Urothelium cell line (cell line): ENCODE results near the gene MYL12B.
A peak's percentile ranks its signal among the peaks of the same experiment; 100 is the strongest.
"Not testable (repeated sequence)": the region's sequence is repeated elsewhere in the genome, so short reads cannot be mapped to it uniquely, and the experiment has no call there.

Experiments
- DNase-seq: peaks from one replicate; pipeline ENCODE4 v3.0.0; 2011; ENCODE audit warnings: low spot score, mixed read lengths
- FAIRE-seq: peaks from 2 replicates; lab custom pipeline; 2011; peaks lifted over from hg19 to GRCh38; lab: Jason Lieb, UNC

Gene MYL12B

DNA sequence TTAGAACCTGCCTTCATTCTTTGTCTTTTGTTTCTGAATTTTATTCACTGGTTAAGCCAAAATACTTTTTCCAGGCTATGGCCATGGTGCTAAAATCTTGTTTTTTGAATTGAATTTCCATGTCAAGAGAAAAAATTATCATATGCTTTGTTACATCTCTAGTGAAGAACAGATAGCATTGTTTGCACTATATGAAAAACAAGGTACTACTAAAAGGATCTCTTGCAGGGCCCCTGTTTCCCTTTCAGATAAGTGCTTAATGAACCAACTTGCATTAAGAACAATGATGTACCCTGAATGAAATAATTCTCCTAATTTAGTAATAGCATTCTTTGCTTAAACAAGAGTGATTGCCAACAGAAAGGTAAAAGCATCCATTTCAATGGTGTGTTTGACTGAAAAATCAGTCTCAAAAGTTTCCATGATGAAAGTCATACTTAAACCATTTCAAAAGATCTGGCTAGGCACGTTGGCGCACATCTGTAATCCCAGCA is 4.3 kb upstream of the MYL12B start:
- no peak for FAIRE-seq
- DNase-seq = no peak

DNA sequence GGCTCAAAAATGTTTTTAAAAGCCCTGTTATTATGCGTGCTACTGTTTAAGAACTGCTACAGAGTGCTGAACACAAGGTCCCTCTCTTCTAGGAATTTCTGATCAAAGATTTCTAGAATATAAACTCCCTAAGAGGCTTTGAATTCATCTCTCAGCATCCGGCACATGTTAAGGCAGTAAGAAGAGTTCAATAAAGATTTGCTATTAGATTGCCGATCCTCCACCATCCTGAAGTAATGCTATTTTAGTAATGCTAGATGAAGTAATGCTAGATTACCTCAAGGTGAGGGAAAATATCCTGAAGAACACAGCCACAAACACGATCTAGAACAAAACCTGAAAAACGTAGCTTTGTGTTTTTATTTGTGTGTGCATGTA is 949 bp upstream of the MYL12B start:
- FAIRE-seq (peak; percentile 80), DNase-seq (no peak)

DNA sequence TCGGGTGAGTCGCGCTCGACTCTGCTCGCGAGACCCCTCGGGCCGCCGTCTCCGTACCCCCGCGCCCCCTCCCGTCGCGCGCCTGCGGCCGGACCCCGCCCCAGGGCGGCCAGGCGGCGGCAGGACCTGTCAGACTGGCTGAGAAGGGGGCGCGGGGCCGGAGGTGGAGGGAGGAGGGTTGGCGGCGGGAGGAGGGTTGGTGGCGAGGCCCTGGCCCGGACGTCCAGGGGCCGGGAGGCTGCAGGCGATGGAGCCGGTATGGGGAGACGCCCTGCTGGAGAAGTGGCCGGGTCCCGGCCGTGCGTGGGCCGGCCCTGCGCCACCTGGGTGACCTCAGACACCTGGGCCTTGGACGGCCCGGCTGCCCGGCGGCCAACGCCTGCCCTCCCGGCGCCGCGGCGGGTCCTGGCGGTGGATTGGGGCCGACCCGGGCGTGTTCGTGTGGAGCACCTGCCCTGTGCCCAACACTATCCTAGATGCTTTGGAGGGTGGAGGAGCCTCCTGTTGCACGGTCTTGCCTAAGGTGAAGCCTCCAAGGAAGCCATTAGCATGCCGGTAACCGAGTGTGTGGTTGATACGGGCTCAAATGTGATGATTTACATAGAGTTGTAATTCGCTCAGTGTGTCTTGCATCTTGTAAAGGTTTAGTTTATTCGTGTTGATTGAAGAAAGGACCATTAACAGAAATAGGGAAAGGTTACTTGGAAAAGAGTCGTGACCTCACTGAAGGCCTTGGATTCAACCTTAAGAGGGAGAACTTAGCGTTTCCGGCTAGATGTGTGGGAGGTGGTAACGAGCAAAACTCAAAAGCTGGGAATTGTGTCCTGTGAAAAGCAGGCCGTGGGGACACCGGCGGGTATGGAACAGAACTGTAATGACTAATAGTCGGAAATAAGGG is 550 bp downstream of the MYL12B start:
- DNase-seq = no peak
- FAIRE-seq = peak; percentile 58

DNA sequence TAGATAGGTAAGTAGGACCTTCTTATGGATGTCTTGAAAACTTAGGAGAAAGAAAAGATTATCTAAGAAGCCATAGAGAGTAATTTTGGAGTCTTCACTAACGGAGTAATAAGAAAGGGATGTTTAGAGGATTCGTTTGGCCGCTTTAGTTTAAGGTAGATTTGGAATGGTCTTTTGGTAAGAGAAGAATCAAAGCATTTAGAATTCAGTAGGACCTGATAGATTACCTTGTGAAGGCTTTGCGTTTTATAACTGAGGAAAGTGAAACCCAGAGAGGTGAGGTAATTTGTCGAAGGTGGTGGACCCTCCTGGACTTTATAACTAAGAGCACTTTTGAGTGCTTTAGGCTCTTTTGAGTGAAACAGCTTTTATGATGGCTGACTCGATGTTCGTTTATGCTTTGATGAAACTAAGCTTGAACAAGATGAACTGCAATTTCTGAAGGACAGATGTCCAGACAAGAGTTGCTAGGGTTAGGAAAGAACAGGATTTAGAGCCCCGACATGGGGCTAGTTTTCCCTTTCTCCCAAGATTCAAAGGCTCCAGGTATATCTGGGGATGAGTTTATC is 1.3 kb downstream of the MYL12B start:
- no peak for FAIRE-seq

DNA sequence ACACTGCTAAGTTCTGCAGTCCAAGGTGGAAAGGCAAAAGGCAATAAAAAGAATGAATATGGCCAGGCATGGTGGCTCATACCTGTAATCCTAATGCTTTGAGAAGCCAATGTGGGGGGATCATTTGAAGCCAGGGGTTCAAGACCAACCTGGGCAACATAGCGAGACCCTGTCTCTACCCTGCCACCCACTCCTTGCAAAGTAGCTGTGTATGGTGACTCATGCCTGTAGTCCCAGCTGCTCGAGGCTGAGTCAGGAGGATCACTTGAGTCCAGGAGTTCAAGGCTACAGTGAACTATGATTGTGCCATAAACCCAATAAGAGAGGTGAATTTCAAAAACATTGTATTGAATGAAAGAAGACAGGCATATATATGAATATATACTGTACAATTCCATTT is 2.4 kb downstream of the MYL12B start:
- DNase-seq = no peak
- peak; percentile 79 for FAIRE-seq

More for the DNA sequence above, 1.3 kb downstream of the MYL12B start:
- DNase-seq = no peak

DNA sequence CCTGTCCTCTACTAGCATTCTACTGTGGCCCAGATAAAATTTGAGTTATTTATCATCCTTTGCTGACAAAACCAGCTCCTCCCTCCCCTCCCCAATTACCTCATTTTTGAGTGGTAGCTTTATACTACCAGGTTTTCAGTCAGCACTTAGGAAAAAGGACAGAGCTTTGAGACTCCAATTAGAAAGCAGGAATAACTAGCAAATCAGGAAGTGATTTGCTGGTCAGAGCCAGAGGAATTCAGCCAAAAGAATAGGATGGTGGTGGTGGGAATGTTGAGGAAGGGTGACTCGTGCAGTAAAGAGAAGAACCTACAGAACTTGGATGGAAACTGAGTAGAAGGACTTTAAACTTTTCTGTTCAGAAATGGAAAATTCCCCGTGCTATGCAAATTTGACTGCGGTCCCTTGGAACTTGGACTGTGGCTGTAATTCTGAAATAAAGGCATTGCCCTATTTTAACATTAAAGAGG is 3.7 kb downstream of the MYL12B start:
- DNase-seq (no peak), FAIRE-seq (no peak)

DNA sequence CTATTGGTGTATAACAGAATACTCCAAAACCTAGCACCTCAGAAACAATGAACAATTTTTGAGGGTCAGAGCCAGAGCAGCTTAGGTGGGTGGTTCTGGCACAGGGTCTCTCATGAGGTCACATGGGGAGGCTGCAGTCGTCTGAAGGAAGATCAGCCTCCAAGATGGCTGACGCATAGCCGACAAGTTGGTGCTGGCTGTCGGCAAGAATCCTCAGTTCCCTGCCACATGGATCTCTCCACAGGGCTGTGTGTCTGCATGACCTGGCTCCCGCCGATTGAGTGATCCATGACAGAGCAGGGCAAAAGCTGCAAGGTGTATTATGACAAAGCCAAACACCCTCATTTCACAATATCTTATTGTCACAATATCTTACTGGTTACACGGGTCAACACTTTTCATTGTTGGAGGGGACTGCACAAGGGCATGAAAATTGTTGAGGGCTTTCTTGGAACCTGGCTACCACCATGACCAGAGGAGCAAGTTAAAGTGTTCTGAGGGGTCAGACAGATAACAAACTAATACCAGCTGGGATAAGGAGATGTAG is 4.2 kb downstream of the MYL12B start:
- DNase-seq (no peak), FAIRE-seq (no peak)

DNA sequence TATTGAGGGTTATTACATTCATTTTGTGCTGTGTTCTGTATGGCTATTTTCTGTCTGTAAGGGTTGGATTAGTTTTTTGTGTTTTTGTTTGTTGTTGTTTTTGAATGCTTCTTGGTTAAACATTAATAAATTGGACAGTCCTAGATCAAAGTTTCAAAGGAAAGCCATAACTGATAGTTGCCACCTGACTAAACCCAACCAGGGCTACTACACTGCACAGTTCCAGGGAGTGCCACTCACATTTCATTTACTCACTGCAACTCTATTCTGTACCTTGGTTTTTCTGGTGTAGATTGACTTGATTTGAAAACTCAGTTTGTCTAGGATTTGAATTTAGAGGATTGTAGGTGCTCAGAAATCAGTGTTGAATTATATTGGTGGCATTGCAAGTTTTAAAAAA is 6.4 kb downstream of the MYL12B start:
- no peak for DNase-seq
- no peak for FAIRE-seq

DNA sequence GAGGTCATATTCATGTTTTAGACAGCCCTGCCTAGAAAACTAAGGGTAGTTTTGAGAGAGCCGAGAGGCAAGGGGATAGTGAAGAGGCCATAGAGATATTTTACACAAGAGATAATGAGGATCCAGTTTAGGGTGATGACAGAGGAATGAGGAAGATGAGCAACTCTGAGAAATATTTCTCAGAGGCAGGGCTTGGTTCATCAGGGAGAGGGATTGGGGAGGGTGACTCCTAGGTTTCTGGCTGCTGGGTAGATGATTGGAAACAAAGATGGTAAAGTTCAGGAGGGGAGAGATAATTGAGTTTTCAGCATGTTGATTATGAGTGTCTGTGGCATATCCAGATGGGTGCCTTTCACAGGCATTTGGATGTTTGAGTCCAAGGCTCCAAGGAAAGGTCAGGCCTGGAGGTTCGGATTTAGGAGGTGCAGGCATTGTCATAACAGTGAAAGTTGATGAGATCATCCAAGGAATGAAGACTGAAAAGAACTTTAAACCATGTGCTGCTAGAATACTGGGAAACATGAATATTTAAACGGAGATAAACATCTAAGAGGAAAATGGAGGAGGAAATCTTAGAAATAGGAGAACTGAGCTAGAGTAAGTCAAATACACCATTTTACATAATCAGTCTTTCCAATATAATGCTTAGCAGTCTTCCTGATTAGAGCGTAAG is 7.4 kb downstream of the MYL12B start:
- no peak for FAIRE-seq
- no peak for DNase-seq

DNA sequence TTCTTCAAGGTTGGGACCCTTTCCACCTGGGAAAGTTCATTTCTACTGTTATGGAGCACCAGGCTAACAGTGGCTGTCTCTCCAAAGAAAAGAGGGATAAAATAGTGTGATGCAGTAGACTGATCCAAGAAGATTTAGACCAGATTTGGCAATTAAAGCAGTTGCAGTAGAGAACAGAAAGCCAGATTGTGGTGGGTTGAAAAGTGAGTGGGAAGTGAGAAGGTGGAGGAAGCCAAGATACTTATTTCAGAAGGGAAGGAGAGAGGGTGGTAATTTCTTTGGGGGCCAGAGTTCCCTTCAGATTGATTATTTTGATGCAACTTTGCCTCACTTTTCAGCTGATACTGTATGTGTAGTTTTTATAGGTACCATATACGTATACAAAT is 8.0 kb downstream of the MYL12B start:
- FAIRE-seq = no peak
- DNase-seq = no peak

DNA sequence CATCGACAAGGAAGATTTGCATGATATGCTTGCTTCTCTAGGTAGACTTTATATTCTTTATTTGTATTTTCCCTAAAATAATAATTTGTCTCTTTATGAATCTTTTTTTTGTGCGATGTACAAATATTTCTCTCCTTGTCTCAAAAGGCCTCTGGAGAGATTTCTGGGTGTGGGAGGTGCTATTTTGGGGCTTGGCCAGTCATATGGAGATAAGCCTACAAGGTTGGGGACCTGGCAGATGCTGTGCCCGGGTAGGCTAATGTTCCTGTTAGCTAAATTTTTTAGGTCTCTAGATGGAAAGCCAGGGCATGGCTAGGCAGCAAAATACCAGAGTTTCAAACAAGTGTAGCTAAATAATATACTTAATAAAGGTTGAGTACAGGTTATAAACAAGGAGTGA is 11.1 kb downstream of the MYL12B start:
- FAIRE-seq = no peak
- no peak for DNase-seq

DNA sequence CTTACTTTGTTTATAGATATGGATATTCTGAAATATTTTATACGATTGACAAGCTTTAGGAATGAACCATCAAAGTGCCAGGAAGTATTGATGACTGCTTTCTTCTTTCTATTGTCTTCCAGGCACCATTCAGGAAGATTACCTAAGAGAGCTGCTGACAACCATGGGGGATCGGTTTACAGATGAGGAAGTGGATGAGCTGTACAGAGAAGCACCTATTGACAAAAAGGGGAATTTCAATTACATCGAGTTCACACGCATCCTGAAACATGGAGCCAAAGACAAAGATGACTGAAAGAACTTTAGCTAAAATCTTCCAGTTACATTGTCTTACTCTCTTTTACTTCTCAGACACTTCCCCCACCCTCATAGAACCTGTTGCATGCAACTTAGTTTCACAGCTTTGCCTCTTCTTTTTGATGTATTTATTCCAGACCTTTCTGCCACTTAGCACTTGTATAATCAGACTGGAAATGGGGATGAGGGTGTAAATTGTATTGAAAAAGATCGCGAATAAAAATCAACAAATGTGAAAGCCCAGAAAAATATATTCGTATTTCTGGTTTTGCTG is 15.8 kb downstream of the MYL12B start:
- not testable (repeated sequence) for DNase-seq

DNA sequence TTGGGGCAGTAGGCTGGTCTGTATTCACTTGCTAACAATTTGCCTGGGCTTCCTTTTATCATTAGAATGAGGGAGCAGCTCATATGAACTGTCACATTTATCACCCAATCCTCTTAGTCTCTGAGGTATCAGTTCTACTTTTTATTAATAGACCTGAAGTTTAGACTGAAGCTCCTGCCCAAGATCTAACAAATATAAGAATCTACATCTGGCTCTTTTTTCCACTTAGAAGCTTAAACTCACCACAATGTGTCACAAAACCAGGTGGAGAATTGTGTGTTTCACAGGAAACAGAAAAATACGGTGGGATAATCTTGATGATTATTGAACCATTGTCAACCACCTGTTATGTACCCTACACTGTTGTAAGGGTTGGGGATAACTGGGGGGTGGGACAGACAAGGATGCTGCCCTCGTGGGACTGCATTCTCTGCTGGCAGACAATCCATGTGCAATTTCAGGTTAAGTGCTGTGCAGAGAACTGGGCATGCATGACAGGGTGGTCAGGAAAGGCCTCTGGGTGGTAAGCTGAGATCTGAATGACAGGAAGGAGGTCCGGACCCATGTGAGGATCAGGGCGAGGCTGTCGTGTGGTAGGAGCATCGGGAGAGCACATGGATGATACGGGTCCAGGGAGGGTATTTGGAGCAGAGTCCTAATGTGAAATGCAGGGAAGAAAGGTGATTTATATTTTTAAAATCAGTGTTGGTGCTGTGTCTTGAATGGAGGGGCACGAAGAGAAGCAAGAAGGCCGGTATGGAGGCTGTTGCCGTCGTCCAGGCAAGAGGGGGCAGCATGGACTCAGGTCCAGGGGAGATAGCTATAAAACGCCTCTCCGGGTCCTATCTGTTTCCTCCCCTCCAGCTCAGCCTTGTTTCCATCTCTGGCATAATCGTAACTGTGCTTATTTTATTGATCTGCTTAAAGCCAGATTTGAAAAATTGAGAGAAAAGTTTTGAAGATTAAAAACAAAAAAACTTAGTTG is 17.6 kb downstream of the MYL12B start:
- FAIRE-seq (peak; percentile 37), DNase-seq (no peak)

More for the DNA sequence above, 15.8 kb downstream of the MYL12B start:
- peak; percentile 37 for FAIRE-seq

DNA sequence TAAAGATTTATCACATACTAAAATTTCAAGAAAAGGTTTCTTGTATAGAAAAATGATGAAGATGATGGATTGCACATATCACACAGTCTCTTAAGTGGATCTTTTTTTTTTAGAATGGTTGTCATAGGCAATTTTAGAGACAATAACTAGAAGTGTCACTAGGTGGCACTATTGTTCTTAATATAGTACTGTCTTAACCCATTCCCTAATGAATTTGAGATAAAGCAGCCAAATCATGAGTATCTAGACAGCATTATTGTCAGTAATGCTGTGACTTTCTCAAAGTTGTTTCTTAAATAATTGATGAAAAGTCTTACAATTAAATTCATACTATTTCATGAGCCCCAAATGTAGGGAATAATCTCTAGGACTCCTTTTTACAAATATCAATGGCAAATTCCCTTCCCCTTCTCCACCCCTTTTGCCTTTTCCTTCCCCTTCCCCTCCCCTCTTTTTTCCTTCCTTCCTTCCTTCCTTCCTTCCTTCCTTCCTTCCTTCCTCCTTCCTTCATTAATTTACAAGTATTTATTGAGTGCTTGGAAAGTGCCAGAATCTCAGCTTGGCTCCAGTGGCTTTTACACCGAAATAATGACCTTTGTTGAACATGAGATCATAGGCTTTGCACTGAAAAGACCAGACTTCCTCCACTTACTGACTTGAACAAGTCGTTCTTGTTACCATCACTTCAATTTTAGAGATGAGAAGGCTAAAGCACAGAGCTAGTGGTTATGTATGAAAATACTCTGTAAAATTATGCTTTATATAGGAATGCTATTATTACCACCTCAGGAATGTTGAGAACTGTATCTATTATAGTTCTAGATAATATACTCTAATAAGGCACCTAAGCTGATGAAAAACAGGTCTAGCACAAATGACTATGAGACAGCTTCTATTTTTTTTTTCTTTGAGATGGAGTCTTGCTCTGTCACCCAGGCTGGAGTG is 19.8 kb downstream of the MYL12B start:
- no peak for FAIRE-seq
- DNase-seq = peak; percentile 78

DNA sequence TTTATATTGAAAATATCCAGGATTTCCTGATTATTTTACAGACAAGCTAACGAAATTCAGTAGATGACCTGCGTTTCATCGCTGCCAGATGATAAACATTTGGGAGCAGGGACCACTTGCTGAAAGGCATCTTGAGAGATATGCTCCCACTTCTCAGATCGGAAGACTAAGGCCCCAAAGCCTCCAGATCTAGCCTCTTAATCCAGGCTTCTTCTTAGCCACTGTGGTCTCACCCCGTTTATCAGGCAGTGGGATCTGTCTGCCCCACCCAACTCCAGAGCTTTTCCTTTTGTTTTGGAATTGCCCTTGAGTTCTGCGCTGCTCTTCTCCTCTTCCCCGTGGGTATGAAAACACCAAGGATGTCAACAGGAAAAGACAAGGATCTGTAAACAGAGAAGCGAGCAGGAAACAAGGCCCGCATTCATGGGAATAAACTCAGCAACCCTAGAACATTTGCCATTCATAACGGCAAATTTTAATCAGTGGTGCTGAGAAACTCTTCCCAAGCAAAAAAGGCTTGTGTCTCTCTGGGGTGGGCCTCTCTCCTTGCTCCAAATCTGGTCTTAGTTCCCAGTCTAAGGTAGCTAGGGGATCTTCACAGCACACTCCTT is 21.4 kb downstream of the MYL12B start:
- FAIRE-seq = peak; percentile 13
- DNase-seq = no peak

DNA sequence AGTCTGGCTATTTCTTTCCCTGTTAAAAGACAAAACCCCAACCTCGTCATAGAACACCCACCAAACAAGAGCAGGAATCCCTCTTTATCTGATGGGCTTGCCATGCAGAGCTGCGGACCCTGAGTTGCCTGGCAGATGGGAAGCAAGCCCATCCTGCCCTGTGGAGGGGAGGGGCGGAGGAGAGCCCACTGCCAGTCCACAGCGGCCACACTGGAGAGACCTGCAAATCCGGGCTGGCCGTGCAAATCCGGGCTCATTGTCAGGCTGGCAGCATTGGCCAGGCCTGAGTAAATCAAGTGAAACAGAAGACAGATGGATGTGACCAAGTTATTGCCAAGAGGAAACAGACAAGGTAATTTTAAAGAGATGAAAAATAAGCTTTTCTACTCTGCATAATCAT is 22.0 kb downstream of the MYL12B start:
- no peak for FAIRE-seq

DNA sequence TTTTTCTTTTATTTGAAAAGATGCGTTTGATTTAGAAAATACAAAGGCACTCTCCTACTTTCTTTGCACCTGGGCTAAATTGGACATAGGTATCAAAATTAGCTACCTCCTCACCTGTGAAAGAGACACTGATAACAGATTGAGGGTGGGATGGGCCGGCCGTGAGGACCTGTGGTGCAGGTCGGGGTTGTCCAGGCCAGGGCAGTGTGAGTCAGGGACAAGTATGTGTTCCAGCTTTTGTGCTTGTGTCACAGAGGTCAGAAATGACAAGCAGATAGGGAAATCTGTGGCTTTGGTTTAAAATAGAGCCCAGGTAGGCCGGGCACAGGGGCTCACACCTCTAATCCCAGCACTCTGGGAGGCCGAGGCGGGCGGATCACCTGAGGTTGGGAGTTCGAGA is 22.6 kb downstream of the MYL12B start:
- FAIRE-seq (no peak), DNase-seq (no peak)

More for the DNA sequence above, 22.0 kb downstream of the MYL12B start:
- DNase-seq = no peak

DNA sequence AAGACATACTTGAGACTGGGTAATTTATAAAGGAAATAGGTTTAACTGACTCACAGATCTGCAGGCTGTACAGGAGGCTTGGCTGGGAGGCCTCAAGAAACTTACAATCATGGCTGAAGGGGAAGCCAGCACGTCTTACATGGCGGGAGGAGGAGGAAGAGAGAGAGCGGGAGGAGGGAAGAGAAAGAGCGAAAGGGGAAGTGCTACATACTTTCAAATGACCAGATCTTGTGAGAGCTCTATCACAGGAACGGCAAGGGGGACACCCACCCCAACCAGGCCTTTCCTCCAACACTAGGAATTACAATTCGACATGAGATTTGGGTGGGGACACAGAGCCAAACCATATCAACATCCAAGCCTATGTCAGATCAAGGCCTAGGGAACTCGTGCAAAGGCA is 24.2 kb downstream of the MYL12B start:
- peak; percentile 40 for FAIRE-seq
- no peak for DNase-seq
